Activated CD8-positive, alpha-beta memory T cell treated with anti-CD3 and anti-CD28 coated beads for 4 hours (primary cell): ENCODE measurements around the gene TDG.
"Not testable (repeated sequence)": the region's sequence is repeated elsewhere in the genome, so short reads cannot be mapped to it uniquely, and the experiment has no call there.

Experiments used
- DNase-seq, 2 donors: peaks; one replicate each; pipeline ENCODE4 v3.0.0-alpha.2; 2020; ENCODE audit warnings: low read depth in 2 of 2

The TDG gene

DNA sequence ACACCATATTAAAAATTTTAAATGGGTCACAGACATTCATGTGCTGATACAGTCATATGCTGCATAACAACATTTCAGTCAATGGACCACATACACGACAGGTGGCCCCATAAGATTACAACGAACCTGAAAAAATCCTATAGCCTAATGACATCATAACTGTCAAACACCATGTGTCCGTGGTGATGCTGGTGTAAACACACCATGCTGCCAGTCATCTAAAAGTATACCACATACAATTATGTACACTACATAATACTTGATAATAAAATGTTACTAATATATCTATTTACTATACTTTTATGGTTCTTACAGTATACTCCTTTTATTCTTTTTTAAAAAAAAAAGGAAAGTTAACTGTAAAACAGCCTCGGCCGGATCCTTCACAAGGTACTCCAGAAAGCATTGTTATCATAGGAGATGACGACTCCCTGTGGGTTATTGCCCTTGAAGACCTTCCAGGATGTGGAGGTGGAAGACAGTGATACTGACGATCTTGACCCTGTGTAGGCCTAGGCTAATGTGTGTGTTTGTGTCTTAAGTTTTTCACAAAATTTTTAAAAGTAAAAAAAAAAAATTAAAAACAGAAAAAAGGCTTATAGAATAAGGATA, 5.0 kb upstream of the TDG start:
- no peak for DNase-seq

DNA sequence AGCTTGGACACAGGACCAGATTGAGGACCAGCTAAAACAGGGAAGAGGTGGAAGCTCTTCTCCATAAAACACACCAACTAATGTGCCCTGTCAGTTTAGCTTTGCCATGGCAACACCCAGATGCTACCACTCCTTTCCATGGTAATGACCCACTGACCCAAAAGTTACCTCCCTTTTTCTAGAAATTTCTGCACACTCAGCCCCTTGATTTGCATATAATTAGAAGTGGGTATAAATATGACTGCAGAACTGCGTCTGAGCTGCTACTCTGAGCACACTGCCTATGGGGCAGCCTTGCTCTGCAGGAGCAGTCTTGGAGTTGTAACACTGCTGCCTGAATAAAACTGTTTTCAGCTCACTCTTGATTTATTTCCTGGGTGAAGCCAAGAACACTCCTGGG, 3.2 kb upstream of the TDG start:
- DNase-seq = no peak

DNA sequence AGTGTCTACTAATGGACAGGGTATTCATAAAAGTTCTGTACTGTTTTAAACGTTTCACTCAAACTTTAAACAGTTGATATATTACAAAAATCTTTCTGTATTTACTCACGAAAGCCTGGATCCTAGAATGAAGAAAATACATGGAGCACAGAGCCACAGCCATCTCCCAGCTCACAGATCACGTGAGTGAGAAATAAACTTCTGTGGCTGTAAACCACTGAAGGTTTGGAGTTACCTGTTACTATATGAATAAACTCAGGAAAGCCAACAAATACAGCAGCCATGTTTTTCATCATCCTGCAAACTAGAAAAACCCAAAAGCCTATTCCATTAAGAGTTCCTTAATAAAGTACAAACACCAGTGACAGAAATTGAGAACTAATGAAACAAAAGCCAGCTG, 867 bp upstream of the TDG start:
- no peak for DNase-seq

DNA sequence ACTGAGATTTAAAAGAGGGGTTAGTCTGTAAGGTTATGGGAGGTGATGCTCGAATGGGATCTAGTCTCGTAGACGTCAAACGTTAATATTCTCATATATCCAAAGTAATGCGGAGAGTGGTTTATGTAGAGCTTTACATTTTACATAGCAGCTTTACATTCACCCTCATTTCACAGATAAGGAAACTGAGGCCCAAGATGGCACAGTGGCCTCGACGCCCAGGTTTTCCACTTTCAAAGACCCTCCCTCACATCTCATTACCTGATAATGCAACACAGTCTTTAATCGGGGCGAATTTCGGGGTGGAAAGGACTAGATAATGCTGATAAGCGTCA, 450 bp upstream of the TDG start:
- DNase-seq = no peak

DNA sequence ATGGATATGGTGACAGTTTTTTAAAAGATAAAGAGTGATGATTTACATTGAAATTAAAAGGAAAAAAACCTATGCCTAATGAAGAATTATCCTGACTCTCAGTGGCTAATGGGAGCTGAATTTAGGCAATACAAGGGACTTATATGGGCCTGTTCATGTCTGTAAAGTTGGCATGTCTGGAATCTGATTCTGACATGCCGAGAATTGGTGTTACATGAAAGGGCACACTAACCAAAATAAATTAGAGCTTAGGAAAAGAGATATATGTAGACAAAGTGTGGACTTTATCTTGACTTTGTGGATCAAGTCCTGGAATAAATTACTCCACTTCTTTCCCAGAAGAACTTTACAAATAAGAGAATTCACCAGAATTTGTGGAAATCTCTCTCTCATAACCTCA, 1.1 kb downstream of the TDG start:
- DNase-seq = no peak

DNA sequence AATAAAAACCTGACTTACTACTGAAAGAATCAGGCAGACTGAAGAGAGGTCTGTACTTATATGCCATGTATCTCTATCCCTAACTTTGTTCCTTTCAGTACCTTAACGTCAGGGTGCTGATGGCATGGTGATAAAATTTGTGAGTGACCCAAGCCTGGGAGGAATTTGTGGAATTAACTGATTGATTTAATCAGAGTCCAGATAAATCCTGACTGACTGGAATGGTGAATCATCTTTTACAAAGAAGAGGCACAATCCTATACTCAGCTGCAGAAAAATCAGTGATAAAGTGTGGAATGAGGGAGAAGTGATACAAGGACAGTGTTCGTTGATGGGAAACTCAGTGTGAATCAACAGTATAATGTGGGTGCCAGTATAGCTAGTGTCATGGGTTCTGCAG, 3.7 kb downstream of the TDG start:
- DNase-seq = no peak

DNA sequence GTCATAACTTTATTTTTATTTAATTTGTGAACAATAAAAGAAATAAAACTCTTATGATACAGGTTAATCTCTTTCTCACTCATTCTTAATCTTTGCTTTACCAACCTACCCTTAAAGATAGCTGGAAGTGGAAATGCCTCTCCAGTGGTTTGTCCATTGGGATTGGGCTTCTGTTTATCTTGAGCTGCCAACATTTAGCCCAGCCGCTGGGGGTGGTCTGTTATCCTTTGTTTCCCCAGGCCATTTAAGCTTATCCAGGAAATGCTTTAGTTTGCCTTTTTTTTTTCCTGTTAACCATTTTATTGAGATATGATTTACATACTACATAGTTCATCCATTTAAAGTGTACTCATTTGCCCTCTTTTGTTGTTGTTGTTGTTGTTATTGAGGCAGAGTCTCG, 8.2 kb downstream of the TDG start:
- DNase-seq = no peak

DNA sequence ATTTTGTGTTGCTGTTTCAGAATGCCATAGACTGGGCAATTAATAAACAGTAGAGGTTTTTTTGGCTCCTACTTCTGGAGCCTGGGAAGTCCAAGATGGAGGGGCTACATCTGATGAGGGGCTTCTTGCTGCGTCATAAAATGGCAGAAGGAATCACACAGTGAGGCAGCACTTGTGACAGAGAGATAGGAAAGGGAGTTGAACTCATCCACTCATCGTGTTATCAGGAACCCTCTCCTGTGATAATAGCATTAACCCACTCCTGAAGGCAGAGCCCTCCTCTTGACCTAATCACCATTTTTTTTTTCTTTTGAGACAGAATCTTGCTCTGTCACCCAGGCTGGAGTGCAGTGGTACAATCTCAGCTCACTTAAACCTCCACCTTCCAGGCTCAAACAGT, 9.7 kb downstream of the TDG start:
- DNase-seq = no peak

DNA sequence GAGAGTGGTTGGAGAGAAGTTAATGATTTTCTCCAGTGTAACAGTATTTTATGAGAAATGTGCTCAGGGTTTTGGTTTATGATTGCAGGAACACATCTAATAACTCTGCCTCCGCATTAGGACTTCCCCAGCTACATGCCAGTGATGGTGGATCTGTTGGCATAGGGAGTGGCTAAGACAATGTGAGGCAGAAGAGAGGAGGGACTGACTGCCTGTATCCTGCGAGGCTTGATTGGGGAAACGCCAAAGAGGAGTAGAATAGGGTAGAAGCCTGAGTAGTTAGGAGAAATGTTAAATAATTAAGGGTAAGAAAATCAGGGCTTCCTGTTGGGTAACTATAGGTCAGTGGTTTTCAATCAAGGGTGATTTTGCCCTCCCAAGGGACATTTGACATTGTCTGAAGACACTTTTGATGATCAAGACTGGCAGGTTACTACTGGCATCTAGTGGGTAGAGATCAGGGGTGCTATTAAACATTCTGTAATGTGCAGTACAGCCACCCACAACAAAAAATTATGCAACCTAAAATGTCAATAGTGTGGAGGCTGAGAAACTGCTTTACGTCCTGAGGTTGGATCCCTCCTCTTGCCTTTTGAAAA, 12.8 kb downstream of the TDG start:
- DNase-seq = no peak

DNA sequence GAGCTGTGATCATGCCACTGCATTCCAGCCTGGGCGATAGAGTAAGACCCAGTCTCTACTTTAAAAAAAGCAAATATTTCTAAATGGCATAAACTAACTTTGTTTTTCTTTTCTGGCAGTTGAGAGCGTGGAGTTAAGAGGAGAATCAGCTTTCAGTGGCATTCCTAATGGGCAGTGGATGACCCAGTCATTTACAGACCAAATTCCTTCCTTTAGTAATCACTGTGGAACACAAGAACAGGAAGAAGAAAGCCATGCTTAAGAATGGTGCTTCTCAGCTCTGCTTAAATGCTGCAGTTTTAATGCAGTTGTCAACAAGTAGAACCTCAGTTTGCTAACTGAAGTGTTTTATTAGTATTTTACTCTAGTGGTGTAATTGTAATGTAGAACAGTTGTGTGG, 21.2 kb downstream of the TDG start:
- no peak for DNase-seq

DNA sequence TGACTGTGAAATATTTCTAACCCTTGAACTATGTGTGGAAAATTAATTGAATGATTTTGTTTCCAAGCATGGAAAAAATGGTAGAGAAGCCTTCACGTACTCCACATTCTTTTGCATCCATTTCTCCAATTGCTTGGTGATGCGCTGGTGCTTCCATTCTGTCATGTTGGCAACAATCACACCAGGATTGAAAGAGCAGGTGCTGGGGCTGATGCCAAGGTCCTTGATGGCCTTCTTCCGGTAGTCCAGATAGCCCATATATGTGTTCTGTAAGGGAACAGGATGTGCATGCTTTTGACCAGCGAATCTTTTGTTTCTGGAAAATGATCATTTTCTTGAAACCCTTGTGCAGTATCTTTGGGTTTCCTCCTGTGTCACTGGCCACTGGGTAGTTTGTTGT, 28.6 kb downstream of the TDG start:
- DNase-seq = no peak

DNA sequence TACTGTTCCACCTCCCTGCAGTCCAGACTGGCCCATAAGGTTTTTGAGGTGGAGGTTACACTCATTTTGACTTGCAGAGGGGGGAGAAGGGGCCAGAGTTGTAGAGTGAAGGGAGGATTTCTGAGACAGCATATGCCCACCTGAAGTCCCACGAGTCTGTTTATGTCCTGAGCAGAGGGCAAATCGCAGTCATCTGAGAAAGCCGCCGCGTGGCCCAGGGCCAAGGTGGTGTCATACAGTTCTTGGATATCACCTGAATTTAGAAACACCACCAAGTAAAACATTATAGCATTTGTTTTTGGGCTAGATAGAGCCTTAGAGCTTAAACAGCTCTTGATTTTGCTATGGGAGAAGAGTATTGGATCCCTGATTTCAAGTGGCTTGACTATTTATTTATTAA, 30.9 kb downstream of the TDG start:
- no peak for DNase-seq

DNA sequence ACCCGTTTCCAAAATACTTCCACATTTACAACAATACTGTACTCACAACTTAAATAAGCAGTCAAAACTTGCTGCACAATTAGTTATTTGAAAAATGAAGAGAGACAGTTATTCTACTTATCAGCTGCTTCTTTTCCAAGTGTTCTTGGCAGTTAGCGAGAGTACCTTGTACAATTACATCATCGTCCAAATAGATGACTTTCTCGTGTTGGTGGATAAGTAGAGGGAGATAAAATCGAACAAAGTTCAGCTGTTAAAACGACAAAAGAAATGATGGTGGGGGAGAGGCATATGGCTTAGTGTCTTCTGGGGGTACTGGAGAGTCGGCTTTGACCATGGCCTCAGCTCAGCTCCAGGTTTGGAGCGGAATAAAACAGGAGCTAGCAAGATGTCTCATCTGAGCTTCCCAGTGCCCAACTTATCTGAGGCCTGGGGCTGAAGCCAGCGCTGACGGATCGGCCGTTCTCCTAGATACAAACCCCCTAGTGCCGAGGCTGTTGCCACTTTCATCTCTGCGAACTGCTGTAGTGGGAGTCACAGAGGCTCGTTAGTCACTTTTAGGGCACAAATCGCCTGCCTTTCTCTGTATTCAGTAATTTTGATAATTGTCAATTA, 31.7 kb downstream of the TDG start:
- no peak for DNase-seq

DNA sequence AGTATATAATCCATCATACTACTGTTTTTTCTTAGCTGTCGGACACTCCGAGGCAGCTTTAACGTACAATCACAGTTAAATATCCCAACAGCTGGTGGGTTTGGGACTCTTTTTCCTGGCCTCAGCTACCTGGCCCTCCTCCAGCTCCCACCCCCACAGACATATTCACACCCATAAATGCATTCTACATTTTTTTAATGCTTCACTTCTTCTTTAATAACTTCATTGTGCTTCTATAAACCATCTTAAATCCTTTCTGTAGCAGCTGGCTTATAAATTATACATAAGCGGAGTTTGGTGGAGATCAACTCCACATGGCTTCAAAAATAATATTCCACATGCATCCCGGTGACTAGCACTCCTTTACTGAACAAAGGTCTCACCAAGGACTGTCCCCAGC, 33.3 kb downstream of the TDG start:
- DNase-seq = no peak

DNA sequence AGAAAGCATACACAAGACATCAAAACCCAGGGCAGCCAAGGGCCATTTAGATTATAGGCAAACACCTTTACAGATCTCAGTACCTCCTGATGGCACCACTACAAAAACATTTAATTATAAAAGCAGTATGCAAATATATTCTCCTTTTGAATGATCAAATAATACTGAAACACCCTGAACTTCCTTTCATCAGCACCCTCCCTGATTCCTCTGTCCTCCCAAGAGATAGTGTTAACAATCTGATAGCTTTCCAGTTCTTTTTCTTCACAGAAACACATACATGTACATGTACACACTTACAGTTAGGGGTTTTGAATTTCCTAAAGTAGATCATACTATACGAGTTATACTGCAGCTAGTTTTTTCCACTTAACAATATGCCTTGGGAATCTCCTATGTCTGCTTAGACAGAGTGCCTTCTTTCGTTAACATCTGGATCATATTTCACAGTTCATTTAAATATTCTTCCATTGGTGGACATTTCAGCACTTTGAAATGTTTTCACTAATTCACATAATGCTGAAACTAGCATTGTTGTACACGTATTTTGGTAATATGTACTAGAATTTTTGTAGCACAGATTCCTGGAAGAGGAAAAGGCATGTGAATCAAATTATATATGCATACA, 35.2 kb downstream of the TDG start:
- no peak for DNase-seq

DNA sequence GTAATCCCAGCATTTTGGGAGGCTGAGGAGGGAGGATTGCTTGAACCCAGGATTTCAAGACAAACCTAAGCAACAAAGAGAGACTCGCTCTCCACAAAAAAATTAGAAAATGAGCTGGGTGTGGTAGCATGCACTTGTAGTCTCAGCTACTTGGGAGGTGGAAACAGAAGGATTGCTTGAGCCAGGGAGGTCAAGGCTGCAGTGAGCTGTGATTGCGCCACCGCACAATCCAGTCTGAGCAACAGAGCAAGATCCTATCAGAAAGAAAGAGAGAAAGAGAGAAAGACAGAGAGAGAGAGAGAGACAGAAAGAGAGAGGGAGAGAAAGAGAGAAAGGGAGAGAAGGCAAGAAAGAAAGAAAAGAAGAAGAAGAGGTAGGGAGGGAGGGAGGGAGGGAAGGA, 37.0 kb downstream of the TDG start:
- no peak for DNase-seq

DNA sequence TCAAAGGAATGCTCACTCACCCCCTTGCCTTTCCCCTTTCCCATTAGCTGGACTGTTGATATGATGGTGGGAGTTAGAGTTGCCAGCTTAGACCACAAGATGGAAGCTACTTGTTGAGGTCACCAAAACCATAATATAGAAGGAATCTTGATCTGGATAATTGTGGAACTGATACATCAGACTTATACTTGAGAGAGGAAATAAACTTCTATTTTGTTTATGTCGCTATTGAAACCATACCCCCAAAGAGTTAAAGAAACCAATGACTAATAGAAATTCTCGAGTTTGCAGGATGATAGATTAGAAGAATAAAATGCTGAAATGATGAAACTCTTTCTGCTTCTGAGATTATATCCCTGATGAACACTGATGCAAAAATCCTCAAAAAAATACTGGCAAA, 37.9 kb downstream of the TDG start:
- DNase-seq = no peak

DNA sequence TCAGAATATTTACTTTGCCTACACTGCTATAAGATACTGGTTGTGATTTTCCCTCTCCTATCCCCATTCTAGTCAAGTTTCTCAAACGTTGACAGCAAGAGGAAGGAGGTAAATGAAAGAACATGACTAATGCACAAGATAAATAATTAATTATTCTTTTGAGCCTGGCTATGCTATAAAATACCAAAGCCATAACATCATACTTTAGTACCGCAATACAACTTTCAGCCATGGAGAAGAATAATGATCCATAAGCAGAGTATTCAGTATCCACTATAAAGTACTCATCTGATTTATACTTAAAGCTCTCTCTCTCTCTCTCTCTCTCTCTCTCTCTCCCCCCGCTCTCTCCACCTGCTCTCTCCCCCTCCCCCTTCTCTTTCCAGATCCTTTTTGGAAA, 41.3 kb downstream of the TDG start:
- DNase-seq = no peak

DNA sequence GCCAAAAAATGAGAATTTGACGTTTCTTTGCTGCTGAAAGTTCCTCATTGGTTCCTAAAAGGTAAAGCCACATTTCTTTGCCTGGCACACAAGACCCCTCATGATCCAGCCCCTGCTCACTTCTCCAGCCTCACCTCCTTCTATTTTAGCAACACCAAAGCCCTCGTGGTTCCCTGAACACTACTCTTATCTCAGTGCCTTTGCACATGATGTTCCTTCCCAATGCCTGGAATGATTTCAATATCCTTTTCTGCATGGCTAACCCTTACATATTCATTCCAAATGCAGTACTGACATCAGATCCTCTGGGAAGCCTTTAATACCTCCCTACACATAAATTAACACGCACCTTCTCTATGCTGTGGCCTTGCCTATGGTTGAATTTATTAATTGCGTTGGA, 44.4 kb downstream of the TDG start:
- no peak for DNase-seq

DNA sequence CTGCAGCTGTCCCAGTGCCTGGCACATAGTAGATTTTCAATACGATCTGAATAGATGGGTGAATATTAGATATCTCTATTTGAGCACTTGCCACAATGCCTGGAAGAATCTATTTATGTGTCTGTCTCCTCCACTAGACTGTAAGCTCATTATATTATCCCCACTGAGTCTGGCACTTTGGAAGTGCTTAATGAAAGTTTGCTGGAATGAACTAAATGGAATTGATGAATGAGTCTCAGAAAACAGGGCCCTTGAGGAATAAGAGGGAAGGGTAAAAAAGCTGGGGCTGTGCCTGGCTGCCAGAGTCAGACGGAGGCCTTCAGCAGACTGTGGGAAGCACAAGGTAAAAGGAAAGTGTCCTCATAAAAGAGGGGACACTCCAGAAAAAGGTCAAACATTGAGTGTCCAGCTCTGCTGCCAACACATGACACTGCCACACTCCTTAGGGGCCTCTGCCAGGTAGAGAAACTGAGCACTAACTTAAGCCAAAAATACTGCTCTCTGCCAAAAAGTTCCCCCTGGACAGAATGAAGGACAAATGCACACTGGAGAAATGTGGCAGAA, 45.0 kb downstream of the TDG start:
- no peak for DNase-seq

DNA sequence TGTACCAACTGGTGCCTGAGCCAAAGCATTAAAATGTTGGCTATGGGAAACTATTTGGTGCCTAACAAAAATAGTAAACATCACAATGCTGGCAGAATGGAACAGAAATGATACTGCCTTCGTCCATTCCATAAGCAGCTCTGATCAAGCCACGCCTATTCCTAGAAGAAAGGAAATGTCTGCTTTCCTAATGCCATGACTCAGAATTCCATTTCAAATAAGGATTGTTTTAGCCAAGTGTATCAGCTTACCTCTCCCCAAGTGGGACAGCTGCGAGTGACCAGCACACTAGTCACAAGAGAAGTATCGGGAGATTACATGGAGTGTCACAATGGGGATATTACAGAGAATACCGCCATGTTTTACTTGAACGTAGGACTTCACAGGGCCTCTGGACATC, 45.6 kb downstream of the TDG start:
- no peak for DNase-seq

DNA sequence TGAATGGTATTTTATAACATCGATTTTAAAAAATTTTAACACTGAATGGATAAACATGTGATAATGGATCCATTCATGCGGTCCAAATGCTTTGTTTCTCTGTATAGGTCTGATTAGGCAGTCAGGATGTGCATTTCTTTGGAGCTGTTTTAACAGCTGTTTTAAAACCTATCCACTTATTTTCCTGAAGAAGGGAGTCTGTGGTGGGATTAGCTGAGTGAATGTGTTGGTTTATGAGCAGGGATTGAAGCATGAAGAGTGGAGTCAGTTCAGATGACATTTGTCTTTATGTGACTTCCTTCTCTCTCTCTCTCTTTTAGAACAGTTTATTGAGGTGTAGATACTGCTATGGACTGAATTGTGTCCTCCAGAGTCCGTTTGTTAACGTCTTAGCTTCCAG, 46.7 kb downstream of the TDG start:
- DNase-seq = no peak

DNA sequence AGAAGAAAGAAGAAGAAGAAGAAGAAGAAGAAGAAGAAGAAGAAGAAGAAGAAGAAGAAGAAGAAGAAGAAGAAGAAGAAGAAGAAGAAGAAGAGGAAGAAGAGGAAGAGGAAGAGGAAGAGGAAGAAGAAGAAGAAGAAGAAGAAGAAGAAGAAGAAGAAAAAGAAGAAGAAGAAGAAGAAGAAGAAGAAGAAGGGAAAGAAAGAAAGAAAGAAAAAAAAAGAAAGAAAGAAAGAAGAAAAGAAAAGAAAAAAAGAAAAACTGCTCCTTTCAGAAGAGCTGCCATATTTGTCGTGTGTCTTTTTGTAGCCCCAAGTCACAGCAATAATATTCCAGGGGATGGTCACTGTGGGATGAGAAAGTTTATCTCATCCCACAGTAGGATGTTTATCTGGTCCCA, 56.2 kb downstream of the TDG start:
- DNase-seq = not testable (repeated sequence)
